ENCODE results near the gene RCCD1. TPM values are rescaled to one million over a fixed set of nuclear protein-coding genes. Genes with fewer than 3 reads are reported as not detected.
A peak's percentile ranks its signal among the peaks of the same experiment; 100 is the strongest.

RCCD1 gene
- total and polyA plus RNA-seq, 9 of the 15 experiments (the other 6 are each of a cell fraction or from before 2014, with no cell fraction given), result 11.1 to 51.4 (median 24.7) TPM

GRCh38 chr15:90994417-90995311 lies 40.0 kb downstream of the RCCD1 start, which contains the start of gene PRC1 (continued):
- TF ChIP-seq REST (IDR thresholded peaks at IDR 0.05; ENCODE audit: borderline replicate concordance), result no peak
- TF ChIP-seq REST (CRISPR knock-in tag; IDR thresholded peaks at IDR 0.05; ENCODE audit: low read depth), result no peak; the same call in 1 of the 2 replicates
- TF ChIP-seq, protein P1, sequence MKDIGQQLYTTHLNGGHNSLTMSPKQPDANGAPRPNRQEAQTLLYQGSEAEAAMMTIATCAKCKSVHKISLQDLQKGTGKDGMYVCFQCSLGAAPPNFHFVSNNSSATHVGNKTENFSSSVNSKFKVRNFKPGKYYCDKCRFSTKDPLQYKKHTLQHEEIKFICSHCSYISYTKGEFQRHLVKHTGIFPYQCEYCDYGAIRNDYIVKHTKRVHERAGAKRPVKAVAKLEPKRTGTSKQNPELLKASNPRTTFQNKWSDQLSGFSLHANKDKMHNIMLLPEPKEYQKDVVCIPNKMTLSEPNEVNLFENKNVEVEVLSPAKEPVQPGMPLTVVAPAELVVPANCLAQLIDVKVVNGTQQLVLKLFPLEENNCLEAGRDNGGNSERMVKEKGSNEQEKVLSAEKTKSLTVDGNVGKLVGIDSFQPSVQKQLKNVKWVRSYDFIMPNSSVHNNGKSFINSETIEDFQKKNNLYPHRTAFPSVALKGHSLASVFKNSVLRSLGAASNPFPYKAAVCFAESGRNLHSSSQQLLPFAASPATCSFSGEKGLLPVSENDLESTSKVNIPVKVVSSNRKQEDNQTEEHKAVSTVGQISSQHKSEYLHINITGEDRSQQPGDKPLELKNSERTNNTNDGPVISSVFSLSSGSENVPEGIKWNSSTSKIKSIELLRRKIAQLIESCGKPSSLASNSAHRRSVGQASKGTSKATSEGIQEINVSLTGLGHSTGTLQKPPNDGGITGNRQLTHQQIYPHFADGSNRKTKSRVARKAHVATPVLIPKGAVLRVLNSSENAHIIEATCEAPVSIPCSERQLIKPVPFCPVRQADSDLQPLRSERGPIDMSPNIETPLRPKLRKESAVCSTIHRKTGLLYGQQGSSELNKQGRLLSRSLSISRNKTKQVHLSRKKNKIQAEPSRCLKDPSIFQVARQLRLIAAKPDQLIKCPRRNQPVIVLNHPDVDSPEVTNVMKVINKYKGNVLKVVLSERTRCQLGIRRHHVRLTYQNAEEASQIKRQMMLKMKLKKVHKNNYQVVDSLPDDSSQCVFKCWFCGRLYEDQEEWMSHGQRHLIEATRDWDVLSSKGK (CRISPR knock-in tag; IDR thresholded peaks at IDR 0.05), result no peak
- no peak for TF ChIP-seq ZNF140 (CRISPR knock-in tag; IDR thresholded peaks at IDR 0.05)
- no peak for TF ChIP-seq ZNF57 (CRISPR knock-in tag; IDR thresholded peaks at IDR 0.05)
- TF ChIP-seq HDGF (IDR thresholded peaks at IDR 0.05), result no peak
- peak; percentile 97 for TF ChIP-seq E2F1 (CRISPR knock-in tag; IDR thresholded peaks at IDR 0.05)
- no peak for TF ChIP-seq SRSF9 (IDR thresholded peaks at IDR 0.05; ENCODE audit: borderline replicate concordance, low read depth, low read length)
- TF ChIP-seq ZNF766 (CRISPR knock-in tag; conservative IDR thresholded peaks at IDR 0.05), result no peak
- TF ChIP-seq MBD2 (IDR thresholded peaks at IDR 0.05; ENCODE audit: borderline replicate concordance, low read depth), result peak; percentile 59
- peak; percentile 84 for TF ChIP-seq MTA3 (IDR thresholded peaks at IDR 0.05; ENCODE audit: borderline replicate concordance)
- no peak for TF ChIP-seq MECOM (CRISPR knock-in tag; IDR thresholded peaks at IDR 0.05)
- no peak for TF ChIP-seq MTF1 (CRISPR knock-in tag; IDR thresholded peaks at IDR 0.05; ENCODE audit: borderline replicate concordance)
- TF ChIP-seq, protein P2, sequence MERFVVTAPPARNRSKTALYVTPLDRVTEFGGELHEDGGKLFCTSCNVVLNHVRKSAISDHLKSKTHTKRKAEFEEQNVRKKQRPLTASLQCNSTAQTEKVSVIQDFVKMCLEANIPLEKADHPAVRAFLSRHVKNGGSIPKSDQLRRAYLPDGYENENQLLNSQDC (CRISPR knock-in tag; IDR thresholded peaks at IDR 0.05), result no peak; the same call in 1 of the 2 replicates

Data from K562 (cell line).